Measurements from ENCODE around the gene CCDC78.

The CCDC78 gene

GRCh38 chr16:724188-725040 is 1.8 kb downstream of the CCDC78 start:
- no peak for DNase-seq (ENCODE audit: low read depth in 2 of 2)

DNA sequence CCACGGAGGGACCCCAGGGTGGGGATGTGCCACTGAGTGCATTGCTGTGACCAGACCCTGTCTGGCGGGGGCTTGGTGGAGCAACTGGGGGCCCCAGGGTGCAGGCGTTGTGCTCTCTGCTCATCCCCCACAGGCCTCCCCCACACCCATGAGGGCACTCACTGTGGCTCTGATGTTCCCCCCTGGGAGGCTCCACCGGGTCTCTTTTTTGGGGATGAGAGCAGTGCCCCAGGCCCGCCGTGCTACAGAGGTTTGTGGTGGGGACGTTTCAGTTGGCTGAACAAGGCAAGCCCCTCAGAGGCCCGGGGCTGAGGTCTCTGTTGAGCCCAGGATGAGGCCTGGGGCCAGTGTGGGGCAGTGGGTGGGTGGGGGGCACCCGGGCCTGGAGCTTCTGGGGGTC is 2.5 kb downstream of the CCDC78 start:
- DNase-seq (ENCODE audit: low read depth in 2 of 2) = no peak

- DNase-seq (ENCODE audit: low read depth in 2 of 2) = no peak
These were observed 3.2 kb downstream of the CCDC78 start for GRCh38 chr16:722835-723633.

DNA sequence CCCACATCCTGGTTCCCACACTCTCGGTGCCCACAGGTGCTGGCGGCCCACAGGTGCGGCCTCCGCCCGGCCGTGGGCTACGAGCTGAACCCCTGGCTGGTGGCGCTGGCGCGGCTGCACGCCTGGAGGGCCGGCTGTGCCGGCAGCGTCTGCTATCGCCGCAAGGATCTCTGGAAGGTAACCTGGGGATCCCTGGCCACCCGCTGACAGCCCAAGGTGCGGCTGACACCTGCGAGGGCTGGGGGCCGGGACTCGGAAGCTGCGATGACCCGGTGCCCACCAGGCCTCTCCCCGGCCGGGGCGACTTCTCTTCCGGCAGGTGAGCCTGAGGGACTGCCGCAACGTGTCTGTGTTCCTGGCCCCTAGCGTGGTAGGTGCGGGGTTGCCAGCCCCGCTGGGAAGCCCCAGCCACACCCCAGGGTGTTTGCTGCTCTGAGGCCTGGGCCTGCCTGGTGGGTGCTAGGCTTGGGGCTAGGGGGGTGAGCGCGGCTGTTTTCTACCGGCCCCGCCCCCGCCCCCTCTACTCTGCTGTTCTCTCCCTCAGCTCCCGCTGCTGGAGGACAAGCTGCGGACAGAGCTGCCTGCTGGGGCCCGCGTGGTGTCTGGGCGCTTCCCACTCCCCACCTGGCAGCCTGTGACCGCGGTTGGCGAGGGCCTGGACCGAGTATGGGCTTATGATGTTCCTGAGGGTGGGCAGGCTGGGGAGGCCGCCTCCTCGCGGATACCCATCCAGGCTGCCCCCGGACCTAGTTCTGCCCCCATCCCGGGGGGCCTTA is 4.3 kb downstream of the CCDC78 start:
- no peak for DNase-seq (ENCODE audit: low read depth in 2 of 2)

GRCh38 chr16:720990-721764 is 5.1 kb downstream of the CCDC78 start, which contains the start of gene ANTKMT:
ANTKMT (plus strand) TSS chr16:721146; CDS start chr16:721275, 129 bp downstream.
- peak; percentile 61 to 72 for DNase-seq (ENCODE audit: low read depth in 2 of 2)

DNA sequence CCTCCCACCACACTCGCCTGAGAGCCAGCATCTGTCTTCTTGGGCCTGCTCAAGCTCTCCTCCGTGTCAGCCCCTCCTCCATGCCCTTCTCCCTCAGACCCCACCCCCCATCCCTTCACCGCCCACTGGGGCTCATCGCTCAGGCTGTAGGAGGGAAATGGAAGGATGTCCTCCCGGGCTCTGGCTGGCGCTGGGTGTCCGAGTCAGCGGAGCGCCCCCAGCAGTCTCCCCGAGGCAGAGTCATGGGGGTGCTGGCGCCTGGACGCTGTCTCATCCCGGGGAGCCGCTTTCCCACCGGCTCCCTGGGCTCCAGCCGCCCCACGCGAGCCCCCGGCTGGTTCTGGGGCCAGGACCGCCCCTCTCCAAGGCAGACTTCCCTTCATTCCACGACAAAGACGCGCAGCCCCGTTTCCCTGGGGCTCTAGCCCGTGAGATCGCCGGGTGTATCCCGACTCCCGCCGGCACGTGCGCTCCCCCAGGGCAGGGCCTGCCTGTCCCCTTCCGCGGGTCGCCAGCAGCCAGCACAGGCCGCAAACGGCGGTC is 5.7 kb downstream of the CCDC78 start:
- DNase-seq (ENCODE audit: low read depth in 2 of 2) = peak in 1 of 2 experiments; percentile 60

DNA sequence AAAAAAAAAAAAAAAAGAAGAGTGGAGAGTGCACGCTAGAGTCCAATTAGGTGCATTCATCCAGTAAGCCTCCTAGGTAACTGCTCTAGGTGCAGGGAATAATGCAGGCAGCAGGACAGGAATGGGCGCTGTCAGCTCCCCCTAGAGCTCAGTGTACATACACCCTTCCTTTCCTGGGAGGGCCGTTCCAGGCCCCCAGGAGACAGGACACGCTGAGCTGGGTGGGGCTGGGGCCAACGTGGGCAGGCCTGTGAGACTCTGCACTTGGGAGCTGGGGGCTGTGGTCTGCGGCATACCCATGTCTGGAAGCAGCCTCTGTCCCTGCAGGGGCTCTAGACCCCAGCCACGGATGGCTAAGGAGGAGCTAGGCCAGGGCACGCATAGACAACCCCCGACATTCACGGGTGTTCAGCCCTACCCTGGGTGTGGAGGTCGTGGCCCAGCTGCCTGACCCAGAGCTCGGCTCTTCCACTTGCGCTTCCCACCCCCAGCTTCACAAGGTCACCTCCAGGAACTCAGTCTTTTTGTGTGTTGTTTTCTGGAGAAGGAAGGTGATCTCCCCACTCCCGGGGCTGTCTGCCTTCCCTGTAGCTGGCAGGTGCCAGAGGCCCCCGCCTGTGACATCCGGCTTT is 6.3 kb downstream of the CCDC78 start:
- DNase-seq (ENCODE audit: low read depth in 2 of 2) = no peak

DNA sequence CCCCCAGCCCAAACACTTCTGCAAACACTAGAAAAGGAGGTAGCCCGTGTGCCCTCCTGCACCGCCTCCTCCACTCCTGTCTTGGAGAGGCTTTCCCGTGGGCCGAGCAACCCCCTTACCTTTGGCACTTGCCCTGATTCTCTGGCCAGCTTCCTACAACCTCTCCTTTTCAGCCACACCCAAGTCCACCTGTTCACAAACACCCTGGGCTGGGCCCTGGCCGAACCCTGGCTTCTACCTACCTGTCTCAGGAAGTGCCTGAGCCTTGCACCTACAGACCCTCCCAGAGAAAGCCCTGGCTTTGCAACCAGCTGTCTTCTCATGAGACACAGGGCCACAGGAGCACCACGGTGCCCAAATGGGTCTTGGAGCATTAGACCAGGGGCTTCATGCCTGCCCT is 7.3 kb downstream of the CCDC78 start:
- no peak for DNase-seq (ENCODE audit: low read depth in 2 of 2)

DNA sequence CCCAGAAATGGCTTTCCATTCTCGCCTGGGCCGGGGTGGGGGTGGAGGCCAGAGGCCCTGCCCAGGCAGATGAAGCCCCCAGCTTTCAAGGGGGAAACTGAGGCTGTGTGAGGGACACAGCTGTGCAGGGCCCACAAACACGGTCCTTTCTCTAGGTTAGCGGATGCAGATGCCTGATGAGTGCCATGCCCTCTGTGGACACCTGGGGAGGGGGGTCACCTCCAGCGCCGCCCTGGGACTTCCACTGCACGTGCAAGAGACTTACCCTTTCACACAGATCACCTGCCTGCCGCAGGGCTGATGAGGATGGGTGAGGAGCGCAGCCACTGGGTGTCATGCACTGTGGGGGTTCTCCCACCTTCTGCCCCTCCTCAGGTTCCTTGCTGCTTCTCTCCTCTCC is 7.9 kb downstream of the CCDC78 start:
- no peak for DNase-seq (ENCODE audit: low read depth in 2 of 2)

DNA sequence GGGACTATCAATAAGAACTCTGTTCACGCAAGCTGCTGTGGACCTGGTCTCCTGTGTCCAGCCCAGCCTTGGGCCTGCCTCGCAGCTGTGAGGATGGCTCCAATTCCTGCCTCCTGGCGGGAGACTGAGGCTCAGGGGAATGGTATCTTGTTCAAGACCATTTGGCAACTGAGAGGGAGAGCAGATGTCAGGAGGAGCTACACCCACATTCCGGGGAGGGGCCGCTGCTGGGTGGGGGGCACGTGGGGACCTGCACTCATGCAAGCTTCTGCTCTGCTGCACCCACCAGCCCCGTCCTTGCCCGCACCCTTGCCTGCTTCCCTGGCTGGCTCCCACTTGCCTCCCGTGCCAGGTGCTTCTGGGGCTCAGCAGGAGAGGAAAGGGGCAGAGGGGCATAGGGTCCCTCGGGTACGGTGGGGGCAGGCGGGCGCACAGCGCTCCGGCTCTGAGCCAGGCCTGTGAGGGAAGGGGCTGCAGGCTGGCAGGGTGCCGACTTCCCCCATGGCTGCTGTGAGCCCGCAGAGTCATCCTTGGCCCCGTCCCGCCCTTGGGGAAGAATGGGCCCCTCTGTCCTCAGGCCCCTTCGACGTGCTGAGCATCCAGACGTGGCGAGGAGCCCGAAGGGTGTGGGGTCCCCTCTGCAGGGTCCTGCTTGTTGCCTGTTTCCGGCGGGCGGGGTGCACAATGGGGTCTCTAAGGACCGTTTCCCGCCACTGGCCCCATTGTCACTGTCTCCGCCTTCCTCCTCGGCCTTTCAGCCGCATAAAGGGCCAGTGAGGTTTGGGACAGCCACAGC is 8.6 kb downstream of the CCDC78 start:
- no peak for DNase-seq (ENCODE audit: low read depth in 2 of 2)

GRCh38 chr16:716768-717325 is 9.4 kb downstream of the CCDC78 start:
- no peak for DNase-seq (ENCODE audit: low read depth in 2 of 2)

DNA sequence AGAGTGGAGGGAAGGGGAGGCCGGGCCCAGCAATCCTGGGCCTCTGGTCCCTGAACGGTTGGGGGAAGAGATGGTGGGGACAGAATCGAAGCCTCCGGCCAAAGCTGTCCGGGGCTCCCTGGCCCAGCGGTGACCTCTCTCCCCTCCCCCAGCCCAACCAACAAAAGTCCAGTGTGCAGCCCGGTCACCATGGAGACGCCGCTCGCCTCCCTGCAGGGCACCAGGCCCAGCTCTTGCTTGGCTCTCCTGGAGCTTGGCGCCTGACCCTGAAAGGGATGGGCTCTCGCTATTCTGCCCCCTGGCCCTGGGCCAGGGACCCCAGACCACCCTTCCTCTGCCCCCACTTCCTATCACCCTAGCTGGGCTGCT is 10.1 kb downstream of the CCDC78 start:
- DNase-seq (ENCODE audit: low read depth in 2 of 2) = no peak

DNA sequence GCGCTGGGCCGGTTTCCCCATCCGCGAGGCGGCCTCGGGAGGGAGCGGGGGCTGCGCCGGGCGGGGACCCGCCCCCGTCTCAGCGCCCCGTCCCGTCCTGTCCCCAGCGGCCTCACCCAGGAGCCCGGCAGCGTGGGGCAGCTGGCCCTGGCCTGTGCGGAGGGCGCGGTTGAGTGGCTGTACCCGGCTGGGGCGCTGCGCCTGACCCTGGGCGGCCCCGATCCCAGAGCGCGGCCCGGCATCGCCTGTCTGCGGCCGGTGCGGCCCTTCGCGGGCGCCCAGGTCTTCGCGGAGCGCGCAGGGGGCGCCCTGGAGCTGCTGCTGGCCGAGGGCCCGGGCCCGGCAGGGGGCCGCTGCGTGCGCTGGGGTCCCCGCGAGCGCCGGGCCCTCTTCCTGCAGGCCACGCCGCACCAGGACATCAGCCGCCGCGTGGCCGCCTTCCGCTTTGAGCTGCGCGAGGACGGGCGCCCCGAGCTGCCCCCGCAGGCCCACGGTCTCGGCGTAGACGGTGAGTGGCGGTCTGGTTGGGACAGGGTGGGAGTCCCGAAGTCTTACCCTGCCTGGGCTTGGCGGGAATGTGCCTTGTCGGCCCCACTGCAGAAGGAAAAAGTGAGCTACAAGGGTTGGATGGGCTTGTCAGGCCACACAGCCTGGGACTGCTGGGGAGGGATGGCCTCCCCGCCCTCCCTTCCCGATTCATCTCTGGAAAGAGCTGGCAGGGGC is 10.6 kb downstream of the CCDC78 start:
- DNase-seq (ENCODE audit: low read depth in 2 of 2) = no peak

DNA sequence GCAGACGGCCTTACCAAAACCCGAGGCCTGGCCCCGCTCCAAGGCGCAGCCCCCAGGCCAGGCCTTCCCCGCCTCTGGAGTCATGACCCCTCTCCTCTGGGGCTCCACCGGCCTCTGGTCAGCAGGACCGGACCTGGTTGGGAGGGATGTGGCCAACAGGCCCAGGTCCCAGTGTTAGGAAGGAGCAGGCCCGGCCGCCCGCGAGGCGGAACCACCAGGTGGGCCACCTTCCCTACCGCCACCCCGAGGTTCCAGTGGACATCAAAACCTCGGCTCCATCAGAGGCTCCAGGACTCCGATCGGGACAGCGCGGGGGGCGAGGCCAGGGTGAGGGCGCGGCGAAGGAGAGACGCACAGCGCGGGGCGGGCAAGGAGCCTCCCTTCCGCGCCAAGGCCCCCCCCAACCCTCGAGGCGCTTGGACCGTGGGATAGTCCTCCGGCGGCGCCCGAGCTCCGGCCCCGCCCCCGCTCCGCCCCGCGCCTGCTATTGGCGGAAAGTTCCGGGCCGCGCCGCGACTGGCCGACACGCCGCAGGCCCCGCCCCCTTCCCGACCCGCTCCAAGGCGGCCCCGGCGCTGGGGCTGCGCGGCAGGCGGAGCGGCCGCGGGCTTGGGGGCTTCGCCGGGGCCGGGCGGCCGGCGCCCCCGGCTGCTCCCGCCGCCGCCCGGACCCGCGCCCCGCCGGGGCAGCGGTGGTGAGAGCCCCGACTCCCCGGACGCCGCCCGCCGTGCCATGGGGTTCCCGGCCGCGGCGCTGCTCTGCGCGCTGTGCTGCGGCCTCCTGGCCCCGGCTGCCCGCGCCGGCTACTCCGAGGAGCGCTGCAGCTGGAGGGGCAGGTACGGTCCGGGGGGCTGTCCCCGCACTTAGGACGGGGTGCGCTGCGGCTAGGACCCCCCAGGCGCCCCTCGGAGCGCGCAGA is 11.4 kb downstream of the CCDC78 start, which contains the start of gene METRN:
Gene METRN, plus strand, starts transcription at position 561 of the 919 bp plus-strand sequence. Its CDS starts 172 bp downstream, at position 733.
- peak; percentile 76 to 92 for DNase-seq (ENCODE audit: low read depth in 2 of 2)

DNA sequence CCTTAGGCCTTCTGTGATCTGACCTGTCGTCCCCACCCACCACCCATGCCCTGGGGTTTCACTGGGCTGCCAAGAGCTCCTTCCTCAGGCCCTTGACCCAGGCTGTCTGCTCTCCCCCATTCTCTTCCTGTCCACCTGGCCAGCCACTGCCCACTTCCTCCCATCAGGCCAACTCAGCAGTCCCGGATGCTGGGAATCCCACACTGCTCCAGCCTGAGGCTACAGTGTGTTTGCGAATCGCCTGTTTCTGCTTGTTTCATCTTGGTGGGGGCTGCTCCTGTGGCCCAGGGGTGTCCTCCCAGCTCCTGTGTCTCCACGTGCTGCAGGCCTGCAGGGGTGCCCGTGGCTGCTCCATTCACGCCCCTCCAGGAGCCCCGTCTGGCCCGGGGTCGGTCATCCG is 12.2 kb downstream of the CCDC78 start:
- DNase-seq (ENCODE audit: low read depth in 2 of 2) = no peak

DNA sequence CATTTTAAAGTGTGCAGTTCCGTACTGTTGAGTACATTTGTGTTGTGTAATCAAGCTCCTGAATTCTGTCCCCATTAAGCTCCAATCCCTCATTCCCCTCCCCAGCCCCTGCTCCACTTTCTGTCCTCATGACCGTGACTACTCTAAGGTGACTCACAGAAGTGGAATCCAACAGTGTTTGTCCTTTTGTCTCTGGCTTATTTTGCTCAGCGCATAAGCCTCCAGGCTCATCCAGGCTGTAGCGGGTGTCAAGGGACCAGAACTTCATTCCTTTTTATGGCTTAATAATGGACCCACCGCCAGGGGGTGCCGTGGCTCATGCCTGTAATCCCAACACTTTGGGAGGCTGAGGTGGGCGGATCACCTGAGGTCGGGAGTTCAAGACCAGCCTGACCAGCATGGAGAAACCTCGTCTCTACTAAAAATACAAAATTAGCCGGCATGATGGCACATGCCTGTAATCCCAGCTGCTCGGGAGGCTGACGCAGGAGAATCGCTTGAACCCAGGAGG is 13.4 kb downstream of the CCDC78 start:
- DNase-seq (ENCODE audit: low read depth in 2 of 2) = peak in 1 of 2 experiments; percentile 62

All from stimulated activated CD4-positive, alpha-beta T cell treated with anti-CD3 and anti-CD28 coated beads, Interleukin-12 subunit alpha, Interleukin-12 subunit beta, amount 100 ng/mL, for 24 hours (primary cell).